Astrocyte (in vitro differentiated cells and primary cell): ENCODE measurements around the gene MGAM2.

Experiments used
- CTCF ChIP-seq: IDR thresholded peaks from 2 replicates; pipeline ENCODE4 v1.5.1; 2011; ENCODE audit warnings: low read depth, mild to moderate bottlenecking, inconsistent platforms, low read length, moderate library complexity; ENCODE audit not compliant: insufficient read depth
- EZH2 ChIP-seq: IDR thresholded peaks from 2 replicates; pipeline ENCODE4 v1.6.1; 2012; ENCODE audit warnings: mild to moderate bottlenecking, low read length, inconsistent platforms; ENCODE audit not compliant: insufficient read depth

- TF ChIP-seq CTCF (no peak), EZH2 (no peak)
Measured at GRCh38 chr7:142196066-142196840, 84.7 kb downstream of the MGAM2 start.
